ENCODE results near the gene ZNF337.
"Not testable (repeated sequence)": the region's sequence is repeated elsewhere in the genome, so short reads cannot be mapped to it uniquely, and the experiment has no call there.

The ZNF337 gene

GRCh38 chr20:25692499-25692898 is 4.2 kb downstream of the ZNF337 start:
- DNase-seq, result no peak

- DNase-seq, result no peak
These were observed 6.2 kb downstream of the ZNF337 start for GRCh38 chr20:25690427-25690826.

- no peak for DNase-seq
These were observed 10.3 kb downstream of the ZNF337 start for GRCh38 chr20:25686081-25687067.

- DNase-seq, result no peak
These were observed 11.2 kb downstream of the ZNF337 start for GRCh38 chr20:25685276-25686080.

- not testable (repeated sequence) for DNase-seq
These were observed 12.8 kb downstream of the ZNF337 start for GRCh38 chr20:25683826-25684225.

- DNase-seq, result no peak
These were observed 13.6 kb downstream of the ZNF337 start for GRCh38 chr20:25683050-25683449.

GRCh38 chr20:25676164-25676809 is 20.4 kb downstream of the ZNF337 start:
- no peak for DNase-seq

- DNase-seq, result no peak
These were observed 21.5 kb downstream of the ZNF337 start for GRCh38 chr20:25675161-25675560.

GRCh38 chr20:25672659-25673235 is 23.9 kb downstream of the ZNF337 start:
- no peak for DNase-seq

GRCh38 chr20:25669826-25670422 is 26.7 kb downstream of the ZNF337 start:
- DNase-seq, result no peak

GRCh38 chr20:25668446-25668845 is 28.2 kb downstream of the ZNF337 start:
- no peak for DNase-seq

GRCh38 chr20:25659999-25660398 is 36.7 kb downstream of the ZNF337 start:
- DNase-seq, result no peak

GRCh38 chr20:25654487-25654886 is 42.2 kb downstream of the ZNF337 start:
- DNase-seq, result no peak

- DNase-seq, result not testable (repeated sequence)
These were observed 43.8 kb downstream of the ZNF337 start for GRCh38 chr20:25652866-25653265.

GRCh38 chr20:25644814-25645213 is 51.8 kb downstream of the ZNF337 start:
- no peak for DNase-seq

GRCh38 chr20:25643716-25644115 is 52.9 kb downstream of the ZNF337 start:
- DNase-seq, result no peak

- no peak for DNase-seq
These were observed 59.4 kb downstream of the ZNF337 start for GRCh38 chr20:25637247-25637646.

GRCh38 chr20:25632940-25633790 is 63.5 kb downstream of the ZNF337 start:
- DNase-seq, result no peak

GRCh38 chr20:25630615-25631014 is 66.0 kb downstream of the ZNF337 start:
- DNase-seq, result not testable (repeated sequence)

- no peak for DNase-seq
These were observed 66.7 kb downstream of the ZNF337 start for GRCh38 chr20:25629816-25630499.

GRCh38 chr20:25626779-25627178 is 69.9 kb downstream of the ZNF337 start:
- no peak for DNase-seq

All from NCI-H510A (cell line).